B cell (primary cell): ENCODE results near the gene RRAS. TPM values are rescaled to one million over a fixed set of nuclear protein-coding genes. Genes with fewer than 3 reads are reported as not detected.

Experiments
- ATAC-seq: fragments of 200-7000 bp; cut with Tn5 transposase; one replicate; pipeline ENCODE4 v1.10.0; 2021; ENCODE audit warnings: low read depth, mild to moderate bottlenecking, moderate number of reproducible peaks, moderate library complexity
- CTCF ChIA-PET: fragments of 350-600 bp; sonication (Branson Sonifier 250); formaldehyde crosslinking; loops from one replicate; lab custom pipeline; 2021; ENCODE audit warnings: antibody characterized with exemption, inconsistent platforms; lab: Charles Lee
- POLR2A ChIA-PET: fragments of 350-600 bp; sonication (Branson Sonifier 250); formaldehyde crosslinking; loops from one replicate; lab custom pipeline; 2021; ENCODE audit warnings: antibody characterized with exemption; lab: Charles Lee
- DNase-seq: peaks from one replicate; pipeline ENCODE4 v3.0.0; 2013
- H2AFZ ChIP-seq: 2 replicates; pipeline ENCODE4 v1.6.1; 2012; ENCODE audit warnings: mild to moderate bottlenecking, low read depth, low read length; ENCODE audit not compliant: insufficient read depth, poor library complexity, severe bottlenecking
- H3K27ac ChIP-seq, 2 donors: 1 replicate in 1 of 2; 2 replicates in 1 of 2; pipeline ENCODE4 v1.5.1; 2012 to 2013; ENCODE audit warnings: low read length in 2 of 2, mild to moderate bottlenecking in 2 of 2, moderate library complexity in 1 of 2
- H3K27me3 ChIP-seq, 4 experiments: fragments of 200-600 bp in 1 of 4; sonication (generic) in 1 of 4; replicated peaks in 1 of 4; 1 replicate in 2 of 4; 2 replicates in 2 of 4; pipeline versions ENCODE4 v1.6.1 to v1.7.0; 2013 to 2016; ENCODE audit warnings: low read length in 3 of 4, mild to moderate bottlenecking in 2 of 4, mixed read lengths in 1 of 4, moderate library complexity in 1 of 4; ENCODE audit not compliant: insufficient read depth in 4 of 4, control insufficient read depth in 3 of 4; ENCODE audit errors: control extremely low read depth in 1 of 4
- H3K36me3 ChIP-seq, 2 experiments: replicated peaks in 1 of 2; 1 replicate in 1 of 2; 2 replicates in 1 of 2; pipeline versions ENCODE4 v1.6.1 to v1.7.1; 2013; ENCODE audit warnings: low read length in 1 of 2; ENCODE audit not compliant: insufficient read depth in 2 of 2, control insufficient read depth in 1 of 2; ENCODE audit errors: control extremely low read depth in 1 of 2, extremely low read depth in 1 of 2
- H3K4me1 ChIP-seq, 2 donors: fragments of 200-600 bp in 1 of 2; sonication (generic) in 1 of 2; 1 replicate in 1 of 2; 2 replicates in 1 of 2; pipeline versions ENCODE4 v1.5.1 to v1.6.1; 2013 to 2017; ENCODE audit warnings: low read length in 2 of 2; ENCODE audit not compliant: control insufficient read depth in 2 of 2, insufficient read depth in 2 of 2
- H3K4me2 ChIP-seq: replicated peaks from 2 replicates; pipeline ENCODE3; 2012; ENCODE audit warnings: mild to moderate bottlenecking, low read depth, low read length; ENCODE audit not compliant: poor library complexity, severe bottlenecking
- H3K4me3 ChIP-seq, 5 experiments: fragments of 200-600 bp in 1 of 5; sonication (generic) in 1 of 5; 1 replicate in 3 of 5; 2 replicates in 2 of 5; pipeline versions ENCODE4 v1.5.1 to v1.7.0; 2011 to 2016; ENCODE audit warnings: low read length in 4 of 5, mild to moderate bottlenecking in 4 of 5, low read depth in 2 of 5, control low read depth in 1 of 5, moderate library complexity in 1 of 5; ENCODE audit not compliant: insufficient read depth in 1 of 5; ENCODE audit errors: control extremely low read depth in 1 of 5, extremely low read depth in 1 of 5
- H3K79me2 ChIP-seq: fragments of 200-600 bp; sonication (generic); one replicate; pipeline ENCODE4 v1.6.0; 2016; ENCODE audit warnings: low read length; ENCODE audit not compliant: control insufficient read depth, insufficient read depth
- H3K9ac ChIP-seq: fragments of 200-600 bp; sonication (generic); 2 replicates; pipeline ENCODE4 v1.6.1; 2017; ENCODE audit warnings: mild to moderate bottlenecking, low read length, moderate library complexity
- H3K9me3 ChIP-seq, 3 donors: one replicate each; pipeline versions ENCODE4 v1.6.1 to v1.7.1; 2013; ENCODE audit warnings: low read length in 2 of 3; ENCODE audit not compliant: control insufficient read depth in 2 of 3, insufficient read depth in 1 of 3; ENCODE audit errors: control extremely low read depth in 1 of 3
- H4K20me1 ChIP-seq: 2 replicates; pipeline ENCODE4 v1.6.0; 2012; ENCODE audit warnings: mild to moderate bottlenecking, low read length; ENCODE audit not compliant: insufficient read depth, control insufficient read depth, poor library complexity, severe bottlenecking
- H3K27ac Mint-ChIP-seq: one replicate; pipeline ENCODE4 v1.8.0; 2021; ENCODE audit warnings: mixed read lengths
- H3K27me3 Mint-ChIP-seq: one replicate; pipeline ENCODE4 v1.8.0; 2021; ENCODE audit warnings: mixed read lengths
- H3K4me1 Mint-ChIP-seq: one replicate; pipeline ENCODE4 v1.8.0; 2021; ENCODE audit warnings: mixed read lengths
- H3K4me3 Mint-ChIP-seq: one replicate; pipeline ENCODE4 v1.8.0; 2021; ENCODE audit warnings: mixed read lengths
- H3K9me3 Mint-ChIP-seq: one replicate; pipeline ENCODE4 v1.8.0; 2022; ENCODE audit warnings: mixed read lengths; ENCODE audit not compliant: insufficient read depth
- CTCF ChIP-seq: fragments of 200-600 bp; IDR thresholded peaks from one replicate; pipeline ENCODE4 v1.8.0; 2022; ENCODE audit warnings: antibody characterized with exemption, mild to moderate bottlenecking
- EZH2 ChIP-seq: IDR thresholded peaks from 2 replicates; pipeline ENCODE4 v1.6.1; 2012; ENCODE audit warnings: borderline replicate concordance, low read depth, mild to moderate bottlenecking, moderate library complexity, low read length; ENCODE audit not compliant: insufficient read depth, poor library complexity, severe bottlenecking
- WGBS: methylation state at CpG from one replicate; pipeline ENCODE4 v1.1.5; 2013; ENCODE audit warnings: missing lambda C conversion rate; ENCODE audit not compliant: insufficient coverage; 5-methylcytosine and 5-hydroxymethylcytosine counted together
- intact Hi-C: fragments of 100-400 bp; cut with micrococcal nuclease; formaldehyde crosslinking; loops from one replicate; pipeline ENCODE4 v1.10.0; 2022
- polyA plus RNA-seq: library from polyadenylated mRNA; depleted of rRNA; stranded (reverse); fragments of >200 nt; gene quantifications from 2 replicates; pipeline ENCODE4 v1.2.3, GENCODE V29; 2012
- total RNA-seq, 2 donors: library from RNA; stranded (reverse); fragments of 120-200 nt in 1 of 2; gene quantifications; 1 replicate in 1 of 2; 2 replicates in 1 of 2; pipeline versions ENCODE4 v1.2.3 to v1.2.4, GENCODE V29; 2013 to 2022

RRAS gene
- total and polyA plus RNA-seq, 2 donors (not counting 1 experiment from before 2014, with no cell fraction given), result 5.6 to 21.0 TPM

GRCh38 chr19:49677231-49677900 lies 37.4 kb upstream of the RRAS start, which contains the start of gene PRMT1:
PRMT1 (plus strand) TSS chr19:49677271; CDS start chr19:49677281, 10 bp downstream.
- DNase-seq (peak; percentile 81), ATAC-seq (peak; percentile 5)
- WGBS, result under 1% methylated on average over 28 of the region's 57 CpGs
- Mint-ChIP-seq H3K9me3 (no peaks in the 10 kb centered on the region), H3K4me3 (peak within 1 kb of the TSS; percentile 100), H3K27me3 (no peaks in the 10 kb centered on the region), H3K4me1 (peaks cover 58% of the 10 kb centered on the region), H3K27ac (peak within 1 kb of the TSS; percentile 96)
- peaks cover 0 to 21% of the 10 kb centered on the region in 2 experiments for H3K36me3 ChIP-seq
- CTCF ChIA-PET, result interaction anchor here (0.6 to 6.5 kb wide), 16 partner anchors 10 to 224 kb away, joined by 3 to 50 read pairs (median 4); partner anchors contain the start of genes ALDH16A1, BCL2L12, FLT3LG and IRF3
- H3K79me2 ChIP-seq, result peaks cover 50% of the 10 kb centered on the region
- POLR2A ChIA-PET, result interaction anchor here (0.6 to 6.7 kb wide), 10 partner anchors 13 to 224 kb away, joined by 3 to 53 read pairs (median 7); partner anchors contain the start of genes ALDH16A1, BCL2L12, FLT3LG and IRF3
- TF ChIP-seq CTCF (no peak), EZH2 (no peak)
- no peaks in the 10 kb centered on the region for H3K27me3 ChIP-seq
- H3K9ac ChIP-seq, result peak within 1 kb of the TSS; percentile 92
- peak within 1 kb of the TSS; percentile 93 to 98 for H3K27ac ChIP-seq
- peaks cover 0 to 5% (median 0%) of the 10 kb centered on the region in 3 donors for H3K9me3 ChIP-seq
- intact Hi-C loops, result loop anchor here (1.0 to 10.0 kb wide), 5 partner anchors 37 to 563 kb away; partner anchors contain the start of genes C19orf73, FUZ, LIN7B and PPFIA3
- peaks cover 37 to 72% of the 10 kb centered on the region in 2 donors for H3K4me1 ChIP-seq
- peak within 1 kb of the TSS; percentile 88 to 98 (median 97) for H3K4me3 ChIP-seq
- H4K20me1 ChIP-seq, result peaks cover 50% of the 10 kb centered on the region
- peak within 1 kb of the TSS; percentile 87 for H3K4me2 ChIP-seq
- H2AFZ ChIP-seq, result peak within 1 kb of the TSS; percentile 86
